SK-MEL-5 (cell line): Measurements from ENCODE around the gene HKDC1. TPM values are rescaled to one million over a fixed set of nuclear protein-coding genes. Genes with fewer than 3 reads are reported as not detected.
"Not testable (repeated sequence)": the region's sequence is repeated elsewhere in the genome, so short reads cannot be mapped to it uniquely, and the experiment has no call there.

Experiments used
- DNase-seq: peaks from one replicate; pipeline ENCODE4 v3.0.0-alpha.2; 2016; ENCODE audit warnings: low read depth, low spot score
- in situ Hi-C: cut with HindIII; loops from 2 replicates; pipeline ENCODE4 v1.10.0; 2016; ENCODE audit warnings: low sequenced_read_pairs, high pct_unique_total_duplicates, low pct_unique_long_range_greater_than_20kb
- total RNA-seq: library from RNA; depleted of rRNA; stranded (reverse); fragments of >200 nt; shearing (Covaris generic); gene quantifications from 2 replicates; pipeline ENCODE4 v1.2.3, GENCODE V29; 2014

The HKDC1 gene
- total RNA-seq, 1 experiment from 2014 or later = 0.61 TPM

- no peak for DNase-seq
- in situ Hi-C loops = no loop called here
Measured at GRCh38 chr10:69232736-69233480, 12.8 kb downstream of the HKDC1 start.

GRCh38 chr10:69234447-69234846, 14.3 kb downstream of the HKDC1 start:
- in situ Hi-C loops = no loop called here
- no peak for DNase-seq

GRCh38 chr10:69237528-69238159, 17.5 kb downstream of the HKDC1 start:
- in situ Hi-C loops = no loop called here
- DNase-seq = peak; percentile 80

GRCh38 chr10:69239136-69239535, 19.0 kb downstream of the HKDC1 start:
- in situ Hi-C loops = no loop called here

GRCh38 chr10:69239816-69240434, 19.8 kb downstream of the HKDC1 start:
- in situ Hi-C loops = no loop called here
- no peak for DNase-seq

More at GRCh38 chr10:69239136-69239535, 19.0 kb downstream of the HKDC1 start:
- no peak for DNase-seq

- in situ Hi-C loops = no loop called here
- no peak for DNase-seq
Measured at GRCh38 chr10:69240455-69240854, 20.3 kb downstream of the HKDC1 start.

- in situ Hi-C loops = no loop called here
- no peak for DNase-seq
Measured at GRCh38 chr10:69241575-69241974, 21.4 kb downstream of the HKDC1 start.

GRCh38 chr10:69242040-69242851, 22.1 kb downstream of the HKDC1 start:
- DNase-seq = no peak
- in situ Hi-C loops = no loop called here

- DNase-seq = peak; percentile 86
- in situ Hi-C loops = no loop called here
Measured at GRCh38 chr10:69242852-69243212, 22.7 kb downstream of the HKDC1 start.

GRCh38 chr10:69243817-69244216, 23.7 kb downstream of the HKDC1 start:
- no peak for DNase-seq
- in situ Hi-C loops = no loop called here

- DNase-seq = no peak
- in situ Hi-C loops = no loop called here
Measured at GRCh38 chr10:69246036-69246435, 25.9 kb downstream of the HKDC1 start.

- in situ Hi-C loops = no loop called here
- no peak for DNase-seq
Measured at GRCh38 chr10:69246581-69247312, 26.6 kb downstream of the HKDC1 start.

- in situ Hi-C loops = no loop called here
Measured at GRCh38 chr10:69247313-69247710, 27.2 kb downstream of the HKDC1 start.

GRCh38 chr10:69248117-69248730, 28.1 kb downstream of the HKDC1 start:
- no peak for DNase-seq
- in situ Hi-C loops = no loop called here

More at GRCh38 chr10:69247313-69247710, 27.2 kb downstream of the HKDC1 start:
- no peak for DNase-seq

- no peak for DNase-seq
- in situ Hi-C loops = no loop called here
Measured at GRCh38 chr10:69250041-69250440, 29.9 kb downstream of the HKDC1 start.

GRCh38 chr10:69251417-69251816, 31.3 kb downstream of the HKDC1 start:
- DNase-seq, in situ Hi-C loops: not testable (repeated sequence)

GRCh38 chr10:69253171-69253570, 33.0 kb downstream of the HKDC1 start:
- DNase-seq = no peak
- in situ Hi-C loops = no loop called here
